ENCODE data around the gene ADAMTSL2. TPM values are rescaled to one million over a fixed set of nuclear protein-coding genes. Genes with fewer than 3 reads are reported as not detected.
"Not testable (repeated sequence)": the region's sequence is repeated elsewhere in the genome, so short reads cannot be mapped to it uniquely, and the experiment has no call there.

The ADAMTSL2 gene
- total and polyA plus RNA-seq, 4 donors = 1.8 to 18.2 (median 7.7) TPM

DNA sequence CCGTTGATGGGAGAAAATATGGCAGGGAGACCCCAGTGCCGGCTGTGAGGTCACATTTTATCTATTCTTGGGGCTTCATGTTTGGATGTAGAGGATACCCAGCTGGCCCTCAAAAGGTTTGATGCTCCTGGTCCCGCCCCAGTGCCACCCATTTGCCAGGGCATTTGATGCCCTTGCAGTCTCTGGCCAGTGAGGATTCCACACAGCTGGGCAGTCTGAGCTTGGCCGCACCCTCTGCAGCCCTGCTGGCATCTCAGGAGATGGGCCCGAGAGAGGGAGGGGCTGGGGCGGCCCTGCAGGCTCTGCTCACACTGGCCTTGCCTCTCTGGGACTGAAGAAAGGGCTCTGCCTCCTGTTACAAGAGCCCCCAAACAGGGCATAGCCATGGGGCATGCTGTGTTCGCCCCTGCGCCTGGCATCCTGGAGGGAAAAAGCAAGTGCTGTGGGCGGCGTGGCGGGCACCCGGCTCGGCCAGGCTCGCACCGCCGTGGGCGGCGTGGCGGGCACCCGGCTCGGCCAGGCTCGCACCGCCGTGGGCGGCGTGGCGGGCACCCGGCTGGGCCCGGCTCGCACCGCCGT is 27.6 kb downstream of the ADAMTSL2 start:
- no peak for DNase-seq (ENCODE audit: low spot score)
- Histone ChIP-seq H3K4me1 (ENCODE audit: control insufficient read depth in 4 of 4, insufficient read depth in 4 of 4, low read length in 3 of 4) (peaks cover 0 to 14% (median 4%) of the 10 kb centered on the region in 4 donors), H3K27me3 (ENCODE audit: control insufficient read depth in 4 of 4, insufficient read depth in 4 of 4, low read length in 3 of 4) (no peaks in the 10 kb centered on the region), H3K36me3 (ENCODE audit: control insufficient read depth in 4 of 4, insufficient read depth in 3 of 4, low read depth in 1 of 4, low read length in 3 of 4) (no peaks in the 10 kb centered on the region), H3K9me3 (ENCODE audit: control insufficient read depth in 4 of 4, low read length in 3 of 4) (no peaks in the 10 kb centered on the region), H3K4me3 (ENCODE audit: low read depth in 1 of 3, low read length in 3 of 3) (no peak overlapping the region), H3K27ac (ENCODE audit: low read depth in 1 of 2, low read length in 2 of 2) (no peak overlapping the region), H3K9ac (ENCODE audit: low read depth in 1 of 2, low read length in 2 of 2) (no peak overlapping the region)
- TF ChIP-seq FOXA1 (IDR thresholded peaks at IDR 0.05) = no peak
- no peak for TF ChIP-seq EGR1 (IDR thresholded peaks at IDR 0.05; ENCODE audit: low read depth in 2 of 2)
- no peak for TF ChIP-seq JUND (IDR thresholded peaks at IDR 0.05)
- no peak for TF ChIP-seq RAD21 (IDR thresholded peaks at IDR 0.05)
- TF ChIP-seq, protein P1, sequence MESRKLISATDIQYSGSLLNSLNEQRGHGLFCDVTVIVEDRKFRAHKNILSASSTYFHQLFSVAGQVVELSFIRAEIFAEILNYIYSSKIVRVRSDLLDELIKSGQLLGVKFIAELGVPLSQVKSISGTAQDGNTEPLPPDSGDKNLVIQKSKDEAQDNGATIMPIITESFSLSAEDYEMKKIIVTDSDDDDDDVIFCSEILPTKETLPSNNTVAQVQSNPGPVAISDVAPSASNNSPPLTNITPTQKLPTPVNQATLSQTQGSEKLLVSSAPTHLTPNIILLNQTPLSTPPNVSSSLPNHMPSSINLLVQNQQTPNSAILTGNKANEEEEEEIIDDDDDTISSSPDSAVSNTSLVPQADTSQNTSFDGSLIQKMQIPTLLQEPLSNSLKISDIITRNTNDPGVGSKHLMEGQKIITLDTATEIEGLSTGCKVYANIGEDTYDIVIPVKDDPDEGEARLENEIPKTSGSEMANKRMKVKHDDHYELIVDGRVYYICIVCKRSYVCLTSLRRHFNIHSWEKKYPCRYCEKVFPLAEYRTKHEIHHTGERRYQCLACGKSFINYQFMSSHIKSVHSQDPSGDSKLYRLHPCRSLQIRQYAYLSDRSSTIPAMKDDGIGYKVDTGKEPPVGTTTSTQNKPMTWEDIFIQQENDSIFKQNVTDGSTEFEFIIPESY (IDR thresholded peaks at IDR 0.05) = no peak
- no peak for TF ChIP-seq FOXA2 (IDR thresholded peaks at IDR 0.05)
- no peak for TF ChIP-seq GABPA (IDR thresholded peaks at IDR 0.05 in 1 of 2, conservative IDR thresholded peaks at IDR 0.05 in 1 of 2)
- 90% methylated on average over 29 of the region's 32 CpGs for WGBS

DNA sequence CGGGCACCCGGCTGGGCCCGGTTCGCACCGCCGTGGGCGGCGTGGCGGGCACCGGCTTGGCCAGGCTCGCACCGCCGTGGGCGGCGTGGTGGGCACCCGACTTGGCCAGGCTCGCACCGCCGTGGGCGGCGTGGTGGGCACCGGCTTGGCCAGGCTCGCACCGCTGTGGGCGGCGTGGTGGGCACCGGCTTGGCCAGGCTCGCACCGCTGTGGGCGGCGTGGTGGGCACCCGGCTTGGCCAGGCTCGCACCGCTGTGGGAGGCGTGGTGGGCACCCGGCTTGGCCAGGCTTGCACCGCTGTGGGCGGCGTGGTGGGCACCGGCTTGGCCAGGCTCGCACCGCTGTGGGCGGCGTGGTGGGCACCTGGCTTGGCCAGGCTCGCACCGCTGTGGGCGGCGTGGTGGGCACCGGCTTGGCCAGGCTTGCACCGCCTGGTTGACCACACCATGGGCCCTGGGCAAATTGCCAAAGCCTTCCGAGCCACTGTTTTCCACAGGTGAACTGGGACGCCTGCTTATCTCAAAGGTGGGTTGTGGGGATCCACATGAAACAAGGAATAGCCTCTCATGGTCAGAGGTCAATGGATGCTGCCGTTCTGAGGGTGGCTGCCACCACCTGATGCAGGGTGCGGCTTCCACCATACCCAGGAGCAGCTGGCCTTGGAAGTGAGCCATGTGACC is 28.2 kb downstream of the ADAMTSL2 start:
- Histone ChIP-seq H3K36me3 (ENCODE audit: control insufficient read depth in 4 of 4, insufficient read depth in 3 of 4, low read depth in 1 of 4, low read length in 3 of 4) (no peaks in the 10 kb centered on the region), H3K9ac (ENCODE audit: low read depth in 1 of 2, low read length in 2 of 2) (no peak overlapping the region), H3K27me3 (ENCODE audit: control insufficient read depth in 4 of 4, insufficient read depth in 4 of 4, low read length in 3 of 4) (no peaks in the 10 kb centered on the region), H3K9me3 (ENCODE audit: control insufficient read depth in 4 of 4, low read length in 3 of 4) (no peaks in the 10 kb centered on the region), H3K4me1 (ENCODE audit: control insufficient read depth in 4 of 4, insufficient read depth in 4 of 4, low read length in 3 of 4) (peaks cover 0 to 14% (median 4%) of the 10 kb centered on the region in 4 donors), H3K4me3 (ENCODE audit: low read depth in 1 of 3, low read length in 3 of 3) (no peak overlapping the region), H3K27ac (ENCODE audit: low read depth in 1 of 2, low read length in 2 of 2) (peak overlapping the region in 1 of 2 donors; percentile 47)
- DNase-seq (ENCODE audit: low spot score) = no peak
- WGBS = 95% methylated on average over 54 of the region's 54 CpGs
- TF ChIP-seq NR2F2 (IDR thresholded peaks at IDR 0.05) = no peak

DNA sequence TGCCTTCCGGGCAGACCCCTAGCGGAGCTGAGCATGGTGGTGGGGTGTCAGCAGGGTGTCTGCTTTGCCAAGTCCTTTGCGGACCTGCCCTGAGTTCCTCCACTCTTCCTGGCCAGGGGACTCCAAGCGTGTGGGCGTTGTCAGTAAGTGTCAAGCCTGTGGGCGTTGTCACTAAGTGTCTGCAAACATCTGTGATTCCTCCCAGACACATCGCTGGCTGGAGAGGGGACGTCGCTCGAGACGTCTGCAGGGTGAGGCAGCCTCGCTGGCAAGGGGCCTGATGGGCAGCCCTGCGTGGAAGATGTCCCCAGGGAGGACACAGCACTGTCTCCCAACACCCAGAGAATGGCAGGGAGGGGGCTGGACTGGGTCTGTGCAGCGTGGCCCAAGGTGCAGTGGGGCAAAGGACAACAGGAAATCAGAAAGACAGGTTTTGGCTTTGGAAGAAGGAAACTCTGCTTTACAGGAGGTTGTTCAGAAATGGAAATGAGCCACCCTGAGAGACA is 28.8 kb downstream of the ADAMTSL2 start:
- no peak overlapping the region for H3K9ac ChIP-seq (ENCODE audit: low read depth in 1 of 2, low read length in 2 of 2)
- peaks cover 0 to 10% (median 4%) of the 10 kb centered on the region in 4 donors for H3K4me1 ChIP-seq (ENCODE audit: control insufficient read depth in 4 of 4, insufficient read depth in 4 of 4, low read length in 3 of 4)
- peak overlapping the region in 1 of 2 donors; percentile 47 for H3K27ac ChIP-seq (ENCODE audit: low read depth in 1 of 2, low read length in 2 of 2)
- no peak overlapping the region for H3K4me3 ChIP-seq (ENCODE audit: low read depth in 1 of 3, low read length in 3 of 3)
- TF ChIP-seq HNF4G (IDR thresholded peaks at IDR 0.05) (no peak), HNF4A (conservative IDR thresholded peaks at IDR 0.05) (peak in 1 of 2 donors; percentile 26), YY1 (IDR thresholded peaks at IDR 0.05) (no peak), FOXA1 (IDR thresholded peaks at IDR 0.05) (no peak), TAF1 (conservative IDR thresholded peaks at IDR 0.05) (no peak)
- TF ChIP-seq, protein P2, sequence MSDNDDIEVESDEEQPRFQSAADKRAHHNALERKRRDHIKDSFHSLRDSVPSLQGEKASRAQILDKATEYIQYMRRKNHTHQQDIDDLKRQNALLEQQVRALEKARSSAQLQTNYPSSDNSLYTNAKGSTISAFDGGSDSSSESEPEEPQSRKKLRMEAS (IDR thresholded peaks at IDR 0.05) = no peak
- no peak for DNase-seq (ENCODE audit: low spot score)
- 57% methylated on average over 14 of the region's 14 CpGs for WGBS
- H3K9me3 ChIP-seq (ENCODE audit: control insufficient read depth in 4 of 4, low read length in 3 of 4) = no peaks in the 10 kb centered on the region
- no peaks in the 10 kb centered on the region for H3K27me3 ChIP-seq (ENCODE audit: control insufficient read depth in 4 of 4, insufficient read depth in 4 of 4, low read length in 3 of 4)
- H3K36me3 ChIP-seq (ENCODE audit: control insufficient read depth in 4 of 4, insufficient read depth in 3 of 4, low read depth in 1 of 4, low read length in 3 of 4) = no peaks in the 10 kb centered on the region

DNA sequence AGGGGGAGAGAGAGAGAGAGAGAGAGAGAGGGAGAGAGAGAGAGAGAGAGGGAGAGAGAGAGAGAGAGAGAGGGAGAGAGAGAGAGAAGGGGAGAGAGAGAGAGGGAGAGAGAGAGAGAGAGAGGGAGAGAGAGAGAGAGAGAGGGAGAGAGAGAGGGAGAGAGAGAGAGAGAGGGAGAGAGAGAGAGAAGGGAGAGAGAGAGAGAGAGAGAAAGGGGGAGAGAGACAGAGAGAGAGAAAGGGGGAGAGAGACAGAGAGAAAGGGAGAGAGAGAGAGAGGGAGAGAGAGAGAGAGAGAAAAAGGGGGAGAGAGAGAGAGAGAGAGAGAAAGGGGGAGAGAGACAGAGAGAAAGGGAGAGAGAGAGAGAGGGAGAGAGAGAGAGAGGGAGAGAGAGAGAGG is 29.3 kb downstream of the ADAMTSL2 start:
- H3K4me3 ChIP-seq (ENCODE audit: low read depth in 1 of 3, low read length in 3 of 3); H3K9me3 ChIP-seq (ENCODE audit: control insufficient read depth in 4 of 4, low read length in 3 of 4); H3K9ac ChIP-seq (ENCODE audit: low read depth in 1 of 2, low read length in 2 of 2); H3K27me3 ChIP-seq (ENCODE audit: control insufficient read depth in 4 of 4, insufficient read depth in 4 of 4, low read length in 3 of 4); DNase-seq (ENCODE audit: low spot score); H3K36me3 ChIP-seq (ENCODE audit: control insufficient read depth in 4 of 4, insufficient read depth in 3 of 4, low read depth in 1 of 4, low read length in 3 of 4); H3K27ac ChIP-seq (ENCODE audit: low read depth in 1 of 2, low read length in 2 of 2); H3K4me1 ChIP-seq (ENCODE audit: control insufficient read depth in 4 of 4, insufficient read depth in 4 of 4, low read length in 3 of 4): not testable (repeated sequence)
